IPS DF 6.9 (cell line): ENCODE results near the gene AFF3.
"Not testable (repeated sequence)": the region's sequence is repeated elsewhere in the genome, so short reads cannot be mapped to it uniquely, and the experiment has no call there.

Source experiments
- DNase-seq: peaks from one replicate; pipeline ENCODE4 v3.0.0-alpha.2; 2013; ENCODE audit warnings: low read depth, low spot score
- H3K27ac ChIP-seq: one replicate; pipeline ENCODE4 v1.5.1; 2013; ENCODE audit warnings: low read length, control low read depth
- H3K27me3 ChIP-seq: 2 replicates; pipeline ENCODE4 v1.6.1; 2013; ENCODE audit warnings: mild to moderate bottlenecking, low read length; ENCODE audit not compliant: control insufficient read depth, insufficient read depth
- H3K36me3 ChIP-seq: 2 replicates; pipeline ENCODE4 v1.6.1; 2013; ENCODE audit warnings: low read length; ENCODE audit not compliant: control insufficient read depth, insufficient read depth
- H3K4me1 ChIP-seq: 2 replicates; pipeline ENCODE4 v1.6.1; 2013; ENCODE audit warnings: low read length; ENCODE audit not compliant: control insufficient read depth, insufficient read depth
- H3K4me3 ChIP-seq: 2 replicates; pipeline ENCODE4 v1.5.1; 2013; ENCODE audit warnings: mild to moderate bottlenecking, low read length
- H3K9me3 ChIP-seq: 2 replicates; pipeline ENCODE4 v1.6.1; 2013; ENCODE audit warnings: low read length, inconsistent platforms; ENCODE audit not compliant: control insufficient read depth, insufficient read depth
- WGBS: extraction: QIAGEN DNeasy Blood & Tissue Kit; methylation state at CpG from one replicate; pipeline ENCODE4 v1.1.7; 2013; ENCODE audit warnings: mixed read lengths, missing lambda C conversion rate; ENCODE audit not compliant: insufficient read length, insufficient coverage; 5-methylcytosine and 5-hydroxymethylcytosine counted together

Gene AFF3

DNA sequence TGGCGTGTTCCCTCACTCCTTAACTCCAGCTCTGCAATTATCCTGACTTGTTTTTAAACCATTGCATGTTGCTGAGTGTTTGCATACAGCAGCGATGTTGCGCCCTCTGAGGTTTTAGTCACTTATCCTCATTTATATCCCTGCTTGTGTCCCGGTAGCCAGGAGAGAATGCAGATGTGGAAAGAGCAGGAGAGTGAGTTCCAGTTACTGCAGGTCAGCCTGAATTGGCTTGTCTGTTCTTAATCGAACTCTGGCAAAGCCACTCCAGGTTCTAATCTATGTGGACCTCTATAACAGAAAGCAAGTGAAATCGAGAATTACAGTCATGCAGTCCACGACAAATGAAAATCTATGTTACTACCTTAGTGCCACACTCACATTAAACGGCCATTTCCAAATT is 357.4 kb downstream of the AFF3 start:
- H3K9me3 ChIP-seq = no peaks in the 10 kb centered on the region
- H3K4me1 ChIP-seq = no peaks in the 10 kb centered on the region
- H3K36me3 ChIP-seq = no peaks in the 10 kb centered on the region
- DNase-seq = no peak
- WGBS = no CpG with 5 or more reads among the region's 8 CpGs
- no peaks in the 10 kb centered on the region for H3K27me3 ChIP-seq
- no peak overlapping the region for H3K27ac ChIP-seq
- H3K4me3 ChIP-seq = no peak overlapping the region

DNA sequence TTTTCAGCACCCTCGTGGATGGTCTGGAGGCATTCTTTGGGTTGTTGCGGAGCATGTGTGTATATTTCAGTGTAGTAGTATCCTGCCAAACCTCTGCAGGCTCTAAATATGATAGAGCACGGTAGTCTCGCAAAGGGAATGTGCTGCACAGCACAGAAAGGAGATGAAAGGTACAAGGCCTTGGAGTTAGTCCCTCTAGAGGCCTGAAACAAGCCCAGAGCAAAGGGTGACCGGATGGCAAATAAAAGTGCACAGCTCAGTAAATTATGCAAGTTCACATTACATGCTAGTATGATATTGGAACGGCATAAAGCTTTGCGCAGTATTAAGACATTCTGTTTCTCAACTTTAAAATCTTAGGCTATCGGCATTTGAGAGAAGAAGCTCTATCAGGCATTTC is 358.1 kb downstream of the AFF3 start:
- no peaks in the 10 kb centered on the region for H3K4me1 ChIP-seq
- no peaks in the 10 kb centered on the region for H3K36me3 ChIP-seq
- no peaks in the 10 kb centered on the region for H3K9me3 ChIP-seq
- no peak overlapping the region for H3K27ac ChIP-seq
- no peak for DNase-seq
- no peak overlapping the region for H3K4me3 ChIP-seq
- no CpG with 5 or more reads among the region's 8 CpGs for WGBS
- no peaks in the 10 kb centered on the region for H3K27me3 ChIP-seq

DNA sequence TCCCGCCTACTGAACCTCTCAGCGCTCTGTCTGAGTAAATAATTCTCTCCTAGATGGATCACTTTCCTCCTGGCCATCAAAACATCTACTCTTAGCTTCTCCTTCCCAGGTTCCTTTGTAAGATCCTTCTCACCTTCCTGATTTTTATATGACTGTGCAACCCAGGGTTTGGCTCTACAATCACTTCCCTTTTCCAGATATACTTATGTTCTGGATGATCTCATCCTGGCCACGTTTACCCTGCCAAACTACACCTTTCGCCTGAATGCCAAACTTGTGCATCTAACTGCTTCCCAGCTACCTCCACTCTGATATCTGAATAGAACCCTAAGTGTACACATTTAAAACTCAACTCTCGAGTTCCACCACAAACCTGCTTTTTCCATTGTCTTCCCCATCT is 362.1 kb downstream of the AFF3 start:
- H3K27me3 ChIP-seq = no peaks in the 10 kb centered on the region
- no peaks in the 10 kb centered on the region for H3K9me3 ChIP-seq
- no CpG with 5 or more reads among the region's 5 CpGs for WGBS
- peaks cover 2% of the 10 kb centered on the region; the same call in 1 of the 2 replicates for H3K4me1 ChIP-seq
- H3K36me3 ChIP-seq = no peaks in the 10 kb centered on the region
- no peak overlapping the region for H3K27ac ChIP-seq
- DNase-seq = no peak
- H3K4me3 ChIP-seq = no peak overlapping the region

DNA sequence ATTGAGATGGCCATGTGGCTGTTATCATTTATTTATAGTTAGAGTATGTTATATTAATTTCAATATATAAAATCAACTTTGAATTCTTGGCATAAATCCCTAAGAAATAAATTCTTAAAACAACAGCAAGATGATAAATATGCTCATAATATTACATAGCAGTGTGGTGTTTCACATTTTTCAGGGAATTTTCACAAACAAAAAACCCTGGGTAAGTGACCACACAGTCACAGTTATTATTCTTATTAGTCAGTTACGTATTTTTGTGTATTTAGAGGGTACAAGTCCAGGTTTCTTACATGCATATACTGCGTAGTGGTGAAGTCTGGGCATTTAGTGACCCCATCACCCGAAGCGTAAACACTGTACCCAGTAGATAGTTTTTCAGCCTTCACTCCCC is 363.1 kb downstream of the AFF3 start:
- no CpG with 5 or more reads among the region's 4 CpGs for WGBS

DNA sequence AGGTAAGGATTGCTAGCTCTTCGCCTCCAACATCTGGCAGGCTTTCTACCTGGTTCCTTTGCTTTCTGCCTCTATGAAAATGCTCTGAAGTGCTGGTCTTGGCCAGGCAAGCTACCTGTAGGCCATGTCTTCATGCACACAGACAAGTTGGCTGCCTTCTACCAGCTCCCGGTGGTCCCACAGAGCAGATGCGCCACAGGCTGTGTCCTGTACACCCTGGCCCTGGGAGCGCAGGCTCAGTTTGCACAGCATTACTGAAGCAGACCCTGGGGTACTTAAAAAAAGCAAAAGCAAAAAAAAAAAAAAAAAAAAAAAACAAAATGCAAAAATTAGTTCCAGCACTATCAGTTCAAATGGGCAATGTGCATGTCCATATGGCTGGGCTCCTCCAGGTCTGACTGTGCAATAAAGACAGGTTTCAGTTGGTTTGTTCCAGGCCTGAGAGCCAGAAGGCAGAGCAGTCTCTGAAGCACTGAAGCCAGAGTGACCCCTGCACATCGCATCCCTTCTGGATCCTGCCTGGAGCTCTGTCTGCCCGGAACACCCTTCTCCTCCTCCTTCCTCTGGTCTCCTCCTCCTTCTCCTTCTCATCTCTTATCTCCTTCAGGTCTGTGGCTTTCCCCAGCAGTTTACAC is 364.6 kb downstream of the AFF3 start:
- no peaks in the 10 kb centered on the region for H3K27me3 ChIP-seq

More for the DNA sequence above, 363.1 kb downstream of the AFF3 start:
- H3K36me3 ChIP-seq = no peaks in the 10 kb centered on the region
- no peaks in the 10 kb centered on the region for H3K27me3 ChIP-seq
- no peak overlapping the region for H3K27ac ChIP-seq
- no peaks in the 10 kb centered on the region for H3K9me3 ChIP-seq
- no peak for DNase-seq
- peaks cover 2% of the 10 kb centered on the region; the same call in 1 of the 2 replicates for H3K4me1 ChIP-seq
- H3K4me3 ChIP-seq = no peak overlapping the region

DNA sequence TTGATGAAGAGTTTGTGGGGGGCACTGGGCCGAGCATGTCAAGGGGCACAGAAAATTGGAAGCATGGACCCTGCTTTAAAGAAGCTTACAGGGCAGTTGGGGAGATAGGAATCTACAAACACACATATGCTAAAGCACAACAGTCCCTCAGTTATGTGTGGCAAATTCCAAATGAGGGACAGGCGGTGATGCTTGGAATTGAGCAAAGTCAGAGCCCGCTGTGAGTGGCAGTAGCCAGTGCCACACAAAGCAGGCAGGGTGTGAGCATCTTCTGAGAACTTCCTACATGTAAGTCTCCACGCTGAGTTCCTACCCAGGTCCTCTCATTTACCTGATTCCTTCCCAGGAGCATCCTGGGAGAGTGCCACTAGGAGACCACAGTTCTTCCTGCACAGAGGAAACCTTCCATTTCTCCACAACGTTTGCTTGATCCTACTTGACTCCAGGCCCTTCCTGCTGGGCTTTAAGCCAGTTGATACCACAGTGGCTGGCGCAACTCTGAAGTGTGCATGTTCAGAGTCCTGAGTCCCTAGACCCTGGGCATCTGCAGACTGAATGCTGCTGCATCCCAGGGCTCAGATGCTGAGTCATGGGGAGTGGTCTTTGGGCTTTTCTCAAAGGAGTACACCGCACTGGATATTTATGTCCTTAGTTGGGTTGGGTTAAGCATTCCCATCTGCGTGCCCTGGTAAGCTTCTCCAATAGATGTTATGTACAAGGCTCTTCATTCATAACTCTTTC is 365.3 kb downstream of the AFF3 start:
- H3K9me3 ChIP-seq = no peaks in the 10 kb centered on the region
- DNase-seq = no peak
- no peaks in the 10 kb centered on the region for H3K27me3 ChIP-seq
- no peaks in the 10 kb centered on the region for H3K36me3 ChIP-seq
- no CpG with 5 or more reads among the region's 8 CpGs for WGBS
- H3K27ac ChIP-seq = no peak overlapping the region
- H3K4me3 ChIP-seq = no peak overlapping the region
- H3K4me1 ChIP-seq = peaks cover 2% of the 10 kb centered on the region; the same call in 1 of the 2 replicates

More for the DNA sequence above, 364.6 kb downstream of the AFF3 start:
- H3K36me3 ChIP-seq = no peaks in the 10 kb centered on the region
- no peak for DNase-seq
- no peak overlapping the region for H3K4me3 ChIP-seq
- H3K27ac ChIP-seq = no peak overlapping the region
- no CpG with 5 or more reads among the region's 6 CpGs for WGBS
- no peaks in the 10 kb centered on the region for H3K9me3 ChIP-seq
- H3K4me1 ChIP-seq = peaks cover 2% of the 10 kb centered on the region; the same call in 1 of the 2 replicates

DNA sequence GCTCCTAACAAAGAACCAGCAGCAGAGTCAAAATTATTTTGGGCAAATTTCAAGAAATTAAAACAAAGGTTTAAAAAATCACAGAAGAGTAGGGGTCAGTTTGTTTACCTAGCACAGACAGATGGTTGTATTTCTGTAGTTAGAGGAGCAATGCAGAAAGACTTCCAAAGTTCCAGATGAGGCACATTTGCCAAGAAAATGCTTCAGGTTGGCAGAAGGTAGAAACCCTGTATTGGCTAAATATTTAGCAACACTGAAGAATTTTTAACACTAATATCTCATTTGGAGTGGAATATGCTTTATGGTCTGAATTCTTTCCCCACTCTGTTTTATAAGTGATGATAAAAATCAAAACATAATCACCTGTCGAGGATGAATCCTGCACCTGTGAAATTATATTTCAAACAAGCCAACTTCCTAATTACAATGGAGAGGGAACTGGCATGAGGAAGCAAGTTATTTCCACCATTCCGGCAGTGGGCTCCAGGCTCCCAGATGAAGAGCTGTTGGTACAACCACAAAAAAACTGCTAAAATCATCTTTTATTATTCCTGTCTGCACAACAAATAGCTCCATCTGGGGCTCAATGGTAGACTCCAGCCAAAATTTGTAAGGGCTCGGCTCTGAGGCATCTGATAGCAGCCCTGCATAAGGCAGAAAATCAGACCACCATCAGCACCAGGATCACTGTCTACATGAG is 366.0 kb downstream of the AFF3 start:
- no CpG with 5 or more reads among the region's 3 CpGs for WGBS
- H3K4me3 ChIP-seq = no peak overlapping the region
- no peak overlapping the region for H3K27ac ChIP-seq
- DNase-seq = no peak
- H3K36me3 ChIP-seq = no peaks in the 10 kb centered on the region
- H3K9me3 ChIP-seq = no peaks in the 10 kb centered on the region
- H3K27me3 ChIP-seq = no peaks in the 10 kb centered on the region
- H3K4me1 ChIP-seq = peaks cover 2% of the 10 kb centered on the region; the same call in 1 of the 2 replicates

DNA sequence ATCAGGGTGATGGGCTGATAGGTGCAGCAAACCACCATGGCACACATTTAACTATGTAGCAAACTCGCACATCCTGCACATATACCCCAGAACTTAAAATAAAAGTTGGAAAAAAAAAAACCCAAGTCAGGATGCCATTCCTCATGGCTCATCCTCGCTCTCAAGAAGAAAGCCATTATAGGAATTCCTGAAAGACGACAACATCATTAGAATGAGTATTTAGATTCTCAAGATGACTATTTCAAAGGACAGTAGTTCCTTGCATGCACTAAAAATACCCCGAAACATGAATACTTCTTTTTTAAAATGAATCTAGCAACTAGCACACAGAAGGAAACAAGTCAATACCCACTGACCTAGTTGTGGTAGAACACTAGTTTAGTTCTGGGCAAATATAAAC is 366.8 kb downstream of the AFF3 start:
- Histone ChIP-seq H3K36me3 (no peaks in the 10 kb centered on the region), H3K4me3 (no peak overlapping the region)

DNA sequence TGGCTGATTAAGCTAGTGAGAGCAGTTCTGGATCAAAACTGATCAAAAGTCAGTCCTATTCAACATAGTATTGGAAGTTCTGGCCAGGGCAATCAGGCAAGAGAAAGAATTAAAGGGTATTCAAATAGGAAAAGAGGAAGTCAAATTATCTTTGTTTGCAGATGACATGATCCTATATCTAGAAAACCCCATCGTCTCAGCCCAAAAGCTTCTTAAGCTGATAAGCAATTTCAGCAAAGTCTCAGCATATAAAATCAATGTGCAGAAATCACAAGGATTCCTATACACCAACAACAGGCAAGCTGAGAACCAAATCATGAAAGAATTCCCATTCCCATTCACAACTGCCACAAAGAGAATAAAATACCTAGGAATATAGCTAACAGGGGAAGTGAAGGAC is 368.7 kb downstream of the AFF3 start:
- H3K4me1 ChIP-seq, H3K4me3 ChIP-seq, H3K27me3 ChIP-seq, H3K36me3 ChIP-seq, H3K27ac ChIP-seq, DNase-seq, H3K9me3 ChIP-seq: not testable (repeated sequence)
- no CpG with 5 or more reads among the region's 1 CpG for WGBS

More for the DNA sequence above, 366.8 kb downstream of the AFF3 start:
- Histone ChIP-seq H3K9me3 (no peaks in the 10 kb centered on the region), H3K4me1 (peaks cover 2% of the 10 kb centered on the region; the same call in 1 of the 2 replicates), H3K27ac (no peak overlapping the region), H3K27me3 (no peaks in the 10 kb centered on the region)
- DNase-seq = no peak
- WGBS = no CpG with 5 or more reads among the region's 4 CpGs

DNA sequence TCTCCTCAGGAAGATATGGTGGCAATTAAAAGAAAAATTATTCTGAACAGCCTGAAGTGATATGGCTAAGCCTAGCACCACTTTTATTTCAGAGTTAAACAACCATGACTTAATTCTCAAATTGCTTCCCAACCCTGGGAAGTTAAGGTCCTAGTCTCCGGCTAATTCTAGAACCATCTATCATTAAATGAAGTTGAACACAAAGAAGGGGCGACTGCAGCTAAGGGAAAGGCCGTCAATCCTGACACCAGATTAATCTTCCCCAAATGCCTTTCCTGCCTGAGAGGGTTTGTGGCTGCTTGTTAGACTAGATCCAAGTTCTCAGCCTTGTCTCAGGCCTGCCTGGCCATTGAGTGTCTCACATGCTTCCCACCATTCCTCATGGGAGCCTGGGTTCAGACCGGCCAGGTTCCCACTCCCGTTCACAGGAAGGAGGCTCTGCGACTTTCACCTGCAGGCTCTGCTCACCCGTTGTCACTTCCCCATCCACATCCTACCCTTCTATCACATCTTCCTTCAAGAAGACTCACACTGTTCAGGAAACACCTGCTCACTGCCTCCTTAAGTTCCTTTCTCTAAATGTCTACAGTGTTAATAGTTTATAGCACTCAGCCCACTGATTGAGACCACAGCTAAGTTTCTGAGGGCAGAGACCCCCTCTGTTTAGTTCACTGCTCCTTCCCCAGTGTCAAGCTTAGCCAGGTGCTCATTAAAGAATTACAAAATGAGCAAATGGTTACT is 369.6 kb downstream of the AFF3 start:
- no peaks in the 10 kb centered on the region for H3K27me3 ChIP-seq
- no peak for DNase-seq
- no peak overlapping the region for H3K4me3 ChIP-seq
- no peaks in the 10 kb centered on the region for H3K9me3 ChIP-seq
- no peak overlapping the region for H3K27ac ChIP-seq
- H3K4me1 ChIP-seq = peaks cover 2% of the 10 kb centered on the region; the same call in 1 of the 2 replicates
- no peaks in the 10 kb centered on the region for H3K36me3 ChIP-seq
- no CpG with 5 or more reads among the region's 7 CpGs for WGBS
